22Rv1 (cell line): Measurements from ENCODE around the gene NID1.

Experiments used
- ZFX ChIP-seq: fragments of 450-650 bp; IDR thresholded peaks from 2 replicates; pipeline ENCODE4 v1.6.1; 2017; ENCODE audit warnings: antibody characterized with exemption, borderline replicate concordance
- TF ChIP-seq, protein P1 (sequence below): fragments of 450-650 bp; IDR thresholded peaks from 2 replicates; pipeline ENCODE4 v1.5.1; 2017; ENCODE audit warnings: mild to moderate bottlenecking

DNA sequence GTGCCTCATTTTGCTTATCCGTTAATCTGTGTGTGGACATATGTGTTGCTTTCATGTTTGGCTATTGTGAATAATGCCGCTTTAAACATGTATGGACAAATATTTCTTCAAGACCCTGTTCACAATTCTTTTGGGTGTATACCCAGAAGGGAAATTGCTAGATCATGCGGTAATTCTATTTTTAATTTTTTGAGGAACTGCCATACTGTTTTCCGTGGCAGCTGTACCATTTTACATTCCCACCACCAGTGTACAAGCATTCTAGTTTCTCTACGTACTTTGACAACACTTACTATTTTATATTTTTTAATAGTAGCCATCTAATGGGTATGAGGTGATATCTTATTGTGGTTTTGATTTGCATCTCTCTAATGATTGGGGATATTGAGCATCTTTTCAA is 7.1 kb upstream of the NID1 start:
- TF ChIP-seq, protein P1, sequence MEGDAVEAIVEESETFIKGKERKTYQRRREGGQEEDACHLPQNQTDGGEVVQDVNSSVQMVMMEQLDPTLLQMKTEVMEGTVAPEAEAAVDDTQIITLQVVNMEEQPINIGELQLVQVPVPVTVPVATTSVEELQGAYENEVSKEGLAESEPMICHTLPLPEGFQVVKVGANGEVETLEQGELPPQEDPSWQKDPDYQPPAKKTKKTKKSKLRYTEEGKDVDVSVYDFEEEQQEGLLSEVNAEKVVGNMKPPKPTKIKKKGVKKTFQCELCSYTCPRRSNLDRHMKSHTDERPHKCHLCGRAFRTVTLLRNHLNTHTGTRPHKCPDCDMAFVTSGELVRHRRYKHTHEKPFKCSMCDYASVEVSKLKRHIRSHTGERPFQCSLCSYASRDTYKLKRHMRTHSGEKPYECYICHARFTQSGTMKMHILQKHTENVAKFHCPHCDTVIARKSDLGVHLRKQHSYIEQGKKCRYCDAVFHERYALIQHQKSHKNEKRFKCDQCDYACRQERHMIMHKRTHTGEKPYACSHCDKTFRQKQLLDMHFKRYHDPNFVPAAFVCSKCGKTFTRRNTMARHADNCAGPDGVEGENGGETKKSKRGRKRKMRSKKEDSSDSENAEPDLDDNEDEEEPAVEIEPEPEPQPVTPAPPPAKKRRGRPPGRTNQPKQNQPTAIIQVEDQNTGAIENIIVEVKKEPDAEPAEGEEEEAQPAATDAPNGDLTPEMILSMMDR, result no peak
- no peak for TF ChIP-seq ZFX
